ENCODE data around the gene ATP2A3. TPM values are rescaled to one million over a fixed set of nuclear protein-coding genes. Genes with fewer than 3 reads are reported as not detected.
A peak's percentile ranks its signal among the peaks of the same experiment; 100 is the strongest.

ATP2A3 gene
- total RNA-seq, 4 donors from 2014 or later: 8.5 to 60.7 (median 36.4) TPM

DNA sequence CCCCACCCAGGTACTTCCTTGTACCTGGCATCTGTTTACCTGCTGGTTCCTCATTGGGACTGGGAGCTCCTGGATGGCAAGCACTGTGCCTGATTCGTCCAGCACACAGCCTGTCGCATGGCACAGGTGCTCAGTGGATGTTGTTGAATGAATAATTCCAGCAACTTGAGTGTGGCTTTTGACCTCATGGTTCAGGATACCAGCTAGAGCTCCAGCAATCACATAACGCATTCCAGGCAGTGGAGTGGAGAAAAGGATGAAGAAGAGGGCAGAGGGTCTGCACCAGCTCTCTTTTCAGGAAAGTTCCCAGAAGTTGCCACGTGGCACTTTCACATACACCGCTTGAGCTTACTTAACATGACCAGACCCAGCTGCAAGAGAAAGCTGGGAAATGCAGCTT lies 70.0 kb downstream of the ATP2A3 start:
- 83 to 89% methylated on average over 5 of the region's 5 CpGs for WGBS, 2 donors
- H3K4me3 ChIP-seq (ENCODE audit: low read depth, poor library complexity, severe bottlenecking): no peak overlapping the region
- DNase-seq (ENCODE audit: low spot score in 2 of 2): no peak
- TF ChIP-seq CTCF (IDR thresholded peaks at IDR 0.05) (no peak), POLR2A (IDR thresholded peaks at IDR 0.05) (no peak)
- intact Hi-C loops (cut with DNase I; ENCODE audit: low total_unique reads): no loop called here

DNA sequence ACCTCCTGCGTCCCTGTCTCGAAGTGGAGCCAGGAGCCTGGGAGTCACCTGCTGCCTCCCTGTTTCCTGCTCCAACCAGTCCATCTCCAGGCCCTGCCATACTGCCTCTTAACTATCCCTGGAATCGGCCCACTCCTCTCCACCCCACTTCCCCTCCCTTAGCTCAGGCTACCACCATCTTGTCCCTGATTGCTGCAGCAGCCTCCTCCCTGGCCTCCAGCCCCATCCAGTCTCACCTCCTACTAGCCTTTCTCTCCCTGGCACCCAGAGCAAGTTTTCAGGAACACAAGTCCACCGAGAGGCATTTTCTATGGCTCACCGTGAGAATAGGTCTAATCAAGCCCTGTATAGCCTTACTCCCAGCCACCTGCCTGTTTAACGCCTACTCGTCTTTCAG lies 70.5 kb downstream of the ATP2A3 start:
- WGBS, 2 donors: 63 to 67% methylated on average over 7 of the region's 7 CpGs
- H3K4me3 ChIP-seq (ENCODE audit: low read depth, poor library complexity, severe bottlenecking): no peak overlapping the region
- no peak for TF ChIP-seq CTCF (IDR thresholded peaks at IDR 0.05)
- TF ChIP-seq POLR2A (IDR thresholded peaks at IDR 0.05): no peak
- DNase-seq (ENCODE audit: low spot score in 2 of 2): no peak
- intact Hi-C loops (cut with DNase I; ENCODE audit: low total_unique reads): no loop called here

DNA sequence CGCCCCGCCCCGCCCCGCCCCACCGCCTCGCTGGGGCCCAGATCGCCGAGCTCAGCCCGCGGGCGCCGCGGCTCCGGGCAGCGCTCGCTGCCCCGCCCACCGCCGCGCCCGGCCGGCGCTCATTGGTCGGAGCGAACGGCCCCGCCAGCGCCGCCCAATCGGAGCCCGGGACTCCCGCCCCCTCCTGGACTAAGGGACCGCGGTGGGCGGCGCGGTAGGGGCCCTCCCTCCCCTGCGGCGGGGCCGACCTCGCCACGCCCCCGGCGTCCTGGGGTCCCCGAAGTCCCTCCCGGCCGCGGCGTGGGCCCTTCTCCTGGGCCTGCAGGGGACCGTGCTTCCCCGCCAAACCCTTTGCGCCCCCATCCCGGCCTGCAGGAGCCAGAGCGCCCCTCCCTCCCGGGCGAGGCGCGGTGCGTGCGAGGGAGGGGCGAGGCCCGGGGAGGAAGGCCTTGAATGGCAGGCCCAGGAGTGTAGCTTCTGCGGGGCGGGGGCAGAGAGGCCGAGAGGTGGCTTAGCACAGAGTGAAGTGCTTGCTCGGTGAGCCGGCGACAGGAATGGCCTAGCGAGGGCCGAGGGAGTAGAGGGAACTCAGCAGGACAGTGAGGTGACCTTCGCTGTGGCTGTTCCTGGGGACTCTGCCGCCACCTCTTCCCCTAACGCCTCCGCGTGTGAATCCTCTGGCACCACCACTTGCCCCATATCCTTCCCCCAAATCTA lies 71.1 kb downstream of the ATP2A3 start, which contains the start of gene CAMKK1:
Gene CAMKK1, minus strand, starts transcription at position 51 of the 717 bp plus-strand sequence. CDS start 7,366 bp downstream, outside the sequence.
- intact Hi-C loops (cut with DNase I; ENCODE audit: low total_unique reads): no loop called here
- WGBS, 2 donors: 8 to 24% methylated on average over 12 to 28 of the region's 75 CpGs
- DNase-seq (ENCODE audit: low spot score in 2 of 2): peak; percentile 73 to 96
- peak within 1 kb of the TSS; percentile 58 for H3K4me3 ChIP-seq (ENCODE audit: low read depth, poor library complexity, severe bottlenecking)
- TF ChIP-seq CTCF (IDR thresholded peaks at IDR 0.05) (no peak), POLR2A (IDR thresholded peaks at IDR 0.05) (no peak)

- DNase-seq (ENCODE audit: low spot score in 2 of 2): peak; percentile 86 to 97
- WGBS, 2 donors: 0 to 1% methylated on average over 36 to 43 of the region's 96 CpGs
- intact Hi-C loops (cut with DNase I; ENCODE audit: low total_unique reads): no loop called here
- TF ChIP-seq POLR2A (IDR thresholded peaks at IDR 0.05): no peak
- TF ChIP-seq CTCF (IDR thresholded peaks at IDR 0.05): no peak
- peak overlapping the region; percentile 58 for H3K4me3 ChIP-seq (ENCODE audit: low read depth, poor library complexity, severe bottlenecking)
These were observed 71.9 kb downstream of the ATP2A3 start for GRCh38 chr17:3892095-3892998.

- TF ChIP-seq POLR2A (IDR thresholded peaks at IDR 0.05) (no peak), CTCF (IDR thresholded peaks at IDR 0.05) (no peak)
These were observed 72.6 kb downstream of the ATP2A3 start for GRCh38 chr17:3891626-3892094.

More at GRCh38 chr17:3891626-3892094, 72.6 kb downstream of the ATP2A3 start:
- H3K4me3 ChIP-seq (ENCODE audit: low read depth, poor library complexity, severe bottlenecking): no peak overlapping the region
- 38 to 64% methylated on average over 10 to 12 of the region's 12 CpGs for WGBS, 2 donors
- intact Hi-C loops (cut with DNase I; ENCODE audit: low total_unique reads): no loop called here
- DNase-seq (ENCODE audit: low spot score in 2 of 2): no peak
